ENCODE data around the gene PGC.

PGC gene

GRCh38 chr6:41709375-41709774, 37.8 kb downstream of the PGC start:
- Histone ChIP-seq H3K27ac (no peak overlapping the region), H3K4me3 (IDR thresholded peaks at IDR 0.05; ENCODE audit: insufficient read depth, low read depth, low read length) (no peak overlapping the region), H3K79me2 (ENCODE audit: insufficient read depth, low read depth) (0 out of 2 replicates have a peak, but pooled peaks cover 7% of the 10 kb centered on the region), H3K9ac (no peak overlapping the region), H4K20me1 (ENCODE audit: insufficient read depth) (no peaks in the 10 kb centered on the region), H3K4me2 (no peak overlapping the region), H3K36me3 (ENCODE audit: insufficient read depth) (no peaks in the 10 kb centered on the region), H3K4me1 (ENCODE audit: low read depth, poor library complexity, severe bottlenecking) (peaks cover 40% of the 10 kb centered on the region), H2AFZ (ENCODE audit: low read depth) (no peak overlapping the region), H3K27me3 (ENCODE audit: insufficient read depth, low read depth) (no peaks in the 10 kb centered on the region)
- no peak for TF ChIP-seq CTCF (conservative IDR thresholded peaks at IDR 0.05; ENCODE audit: low read depth, low read length)

DNA sequence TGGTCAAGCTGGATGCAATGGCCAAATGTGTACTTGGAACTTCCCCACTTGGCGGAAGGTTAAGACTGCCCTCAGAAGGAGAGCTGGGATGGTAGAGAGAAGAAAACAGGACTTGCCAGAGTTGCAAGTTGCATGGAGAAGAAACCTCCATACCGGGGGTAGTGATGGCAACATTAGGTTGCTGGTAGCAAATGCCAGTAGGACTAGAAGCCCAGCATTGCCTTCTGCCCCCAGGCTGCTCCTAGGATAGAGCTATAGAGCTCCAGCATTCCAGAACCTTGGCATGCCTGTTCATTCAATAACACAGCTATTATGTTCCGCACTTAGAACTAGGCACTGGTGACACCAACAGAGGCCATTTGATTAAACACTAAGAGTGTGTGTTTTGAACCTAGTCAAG, 38.3 kb downstream of the PGC start:
- Histone ChIP-seq H3K4me1 (ENCODE audit: low read depth, poor library complexity, severe bottlenecking) (peaks cover 44% of the 10 kb centered on the region), H3K4me3 (IDR thresholded peaks at IDR 0.05; ENCODE audit: insufficient read depth, low read depth, low read length) (no peak overlapping the region), H3K9ac (no peak overlapping the region), H3K36me3 (ENCODE audit: insufficient read depth) (no peaks in the 10 kb centered on the region), H4K20me1 (ENCODE audit: insufficient read depth) (no peaks in the 10 kb centered on the region), H3K4me2 (no peak overlapping the region), H3K27ac (no peak overlapping the region), H2AFZ (ENCODE audit: low read depth) (no peak overlapping the region), H3K79me2 (ENCODE audit: insufficient read depth, low read depth) (0 out of 2 replicates have a peak, but pooled peaks cover 7% of the 10 kb centered on the region), H3K27me3 (ENCODE audit: insufficient read depth, low read depth) (no peaks in the 10 kb centered on the region)
- TF ChIP-seq CTCF (conservative IDR thresholded peaks at IDR 0.05; ENCODE audit: low read depth, low read length) = no peak

GRCh38 chr6:41707565-41708200, 39.5 kb downstream of the PGC start:
- no peak overlapping the region for H3K4me3 ChIP-seq (IDR thresholded peaks at IDR 0.05; ENCODE audit: insufficient read depth, low read depth, low read length)
- H3K36me3 ChIP-seq (ENCODE audit: insufficient read depth) = no peaks in the 10 kb centered on the region
- H3K4me1 ChIP-seq (ENCODE audit: low read depth, poor library complexity, severe bottlenecking) = peaks cover 44% of the 10 kb centered on the region
- H3K27me3 ChIP-seq (ENCODE audit: insufficient read depth, low read depth) = no peaks in the 10 kb centered on the region
- no peak overlapping the region for H2AFZ ChIP-seq (ENCODE audit: low read depth)
- no peak overlapping the region for H3K27ac ChIP-seq
- H3K4me2 ChIP-seq = no peak overlapping the region; the same call in 1 of the 2 replicates
- H3K79me2 ChIP-seq (ENCODE audit: insufficient read depth, low read depth) = 0 out of 2 replicates have a peak, but pooled peaks cover 7% of the 10 kb centered on the region
- no peak for TF ChIP-seq CTCF (conservative IDR thresholded peaks at IDR 0.05; ENCODE audit: low read depth, low read length)
- no peaks in the 10 kb centered on the region for H4K20me1 ChIP-seq (ENCODE audit: insufficient read depth)
- no peak overlapping the region for H3K9ac ChIP-seq

- Histone ChIP-seq H3K27ac (peak overlapping the region; percentile 76), H2AFZ (ENCODE audit: low read depth) (peak overlapping the region; percentile 56; the same call in 1 of the 2 replicates), H3K4me1 (ENCODE audit: low read depth, poor library complexity, severe bottlenecking) (peaks cover 44% of the 10 kb centered on the region), H3K4me3 (IDR thresholded peaks at IDR 0.05; ENCODE audit: insufficient read depth, low read depth, low read length) (no peak overlapping the region), H3K27me3 (ENCODE audit: insufficient read depth, low read depth) (no peaks in the 10 kb centered on the region), H3K4me2 (peak overlapping the region; percentile 91), H3K36me3 (ENCODE audit: insufficient read depth) (no peaks in the 10 kb centered on the region), H4K20me1 (ENCODE audit: insufficient read depth) (no peaks in the 10 kb centered on the region), H3K79me2 (ENCODE audit: insufficient read depth, low read depth) (0 out of 2 replicates have a peak, but pooled peaks cover 7% of the 10 kb centered on the region), H3K9ac (peak overlapping the region; percentile 55; the same call in 1 of the 2 replicates)
- TF ChIP-seq CTCF (conservative IDR thresholded peaks at IDR 0.05; ENCODE audit: low read depth, low read length) = no peak
Observed at GRCh38 chr6:41706876-41707564, 40.2 kb downstream of the PGC start.

Measured in KMS-11 (cell line).